Measurements from ENCODE around the gene FANCC.

FANCC gene

DNA sequence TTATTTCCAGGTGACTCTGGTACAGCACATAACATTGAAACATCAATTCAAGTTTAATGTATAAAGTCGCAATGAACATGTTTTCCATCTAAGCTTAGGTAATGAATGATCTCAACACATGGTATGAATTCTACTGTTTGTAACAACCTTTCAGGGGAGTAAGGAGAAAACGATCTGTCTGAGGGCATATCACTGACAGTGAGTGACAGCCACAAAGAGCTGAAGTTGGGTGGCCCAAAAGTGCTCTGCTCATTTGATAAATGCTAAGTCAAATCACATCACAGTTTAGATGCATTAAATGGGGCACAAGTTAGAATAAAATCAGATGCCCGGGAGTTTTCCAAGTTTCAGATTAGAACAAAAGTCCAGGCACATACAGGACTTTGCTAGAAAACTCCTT is 1.2 kb downstream of the FANCC start:
- H3K4me3 ChIP-seq (ENCODE audit: low read depth, low read length) = peak overlapping the region; percentile 82
- DNase-seq (ENCODE audit: low read depth, low spot score) = no peak
- TF ChIP-seq, protein P1, sequence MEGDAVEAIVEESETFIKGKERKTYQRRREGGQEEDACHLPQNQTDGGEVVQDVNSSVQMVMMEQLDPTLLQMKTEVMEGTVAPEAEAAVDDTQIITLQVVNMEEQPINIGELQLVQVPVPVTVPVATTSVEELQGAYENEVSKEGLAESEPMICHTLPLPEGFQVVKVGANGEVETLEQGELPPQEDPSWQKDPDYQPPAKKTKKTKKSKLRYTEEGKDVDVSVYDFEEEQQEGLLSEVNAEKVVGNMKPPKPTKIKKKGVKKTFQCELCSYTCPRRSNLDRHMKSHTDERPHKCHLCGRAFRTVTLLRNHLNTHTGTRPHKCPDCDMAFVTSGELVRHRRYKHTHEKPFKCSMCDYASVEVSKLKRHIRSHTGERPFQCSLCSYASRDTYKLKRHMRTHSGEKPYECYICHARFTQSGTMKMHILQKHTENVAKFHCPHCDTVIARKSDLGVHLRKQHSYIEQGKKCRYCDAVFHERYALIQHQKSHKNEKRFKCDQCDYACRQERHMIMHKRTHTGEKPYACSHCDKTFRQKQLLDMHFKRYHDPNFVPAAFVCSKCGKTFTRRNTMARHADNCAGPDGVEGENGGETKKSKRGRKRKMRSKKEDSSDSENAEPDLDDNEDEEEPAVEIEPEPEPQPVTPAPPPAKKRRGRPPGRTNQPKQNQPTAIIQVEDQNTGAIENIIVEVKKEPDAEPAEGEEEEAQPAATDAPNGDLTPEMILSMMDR (IDR thresholded peaks at IDR 0.05; ENCODE audit: low read depth, low read length) = no peak
- in situ Hi-C loops (cut with HindIII; ENCODE audit: low sequenced_read_pairs) = no loop called here

DNA sequence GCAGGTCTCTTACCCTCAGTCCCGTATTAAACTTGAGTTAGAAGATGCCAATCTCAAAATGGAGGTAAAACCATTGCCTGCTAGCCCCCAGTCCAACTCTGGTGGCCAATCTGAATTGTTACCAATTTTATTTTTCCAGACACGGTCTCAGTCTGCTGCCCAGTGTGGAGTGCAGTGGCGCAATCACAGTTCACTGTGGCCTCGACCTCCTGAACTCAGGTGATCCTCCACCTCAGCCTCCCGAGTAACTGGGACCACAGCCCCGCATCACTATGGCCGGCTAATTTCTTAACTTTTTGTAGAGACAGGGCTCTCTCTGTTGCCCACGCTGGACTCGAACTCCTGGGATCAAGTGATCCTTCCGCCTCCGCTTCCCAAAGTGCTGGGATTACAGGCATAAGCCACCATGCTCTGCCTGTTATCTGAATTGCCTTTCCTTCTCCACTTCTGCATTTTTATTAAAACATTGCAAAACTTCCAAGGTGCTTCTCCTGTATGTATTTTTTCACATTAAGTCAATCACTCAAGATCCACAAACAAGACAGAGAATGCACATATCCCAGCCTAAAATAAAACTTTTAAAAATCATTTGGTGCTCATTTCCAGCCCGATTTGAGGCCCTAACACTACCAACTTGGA is 2.3 kb downstream of the FANCC start:
- in situ Hi-C loops (cut with HindIII; ENCODE audit: low sequenced_read_pairs) = no loop called here
- no peak overlapping the region for H3K4me3 ChIP-seq (ENCODE audit: low read depth, low read length)
- TF ChIP-seq, protein P1 (IDR thresholded peaks at IDR 0.05; ENCODE audit: low read depth, low read length) = no peak
- no peak for DNase-seq (ENCODE audit: low read depth, low spot score)

DNA sequence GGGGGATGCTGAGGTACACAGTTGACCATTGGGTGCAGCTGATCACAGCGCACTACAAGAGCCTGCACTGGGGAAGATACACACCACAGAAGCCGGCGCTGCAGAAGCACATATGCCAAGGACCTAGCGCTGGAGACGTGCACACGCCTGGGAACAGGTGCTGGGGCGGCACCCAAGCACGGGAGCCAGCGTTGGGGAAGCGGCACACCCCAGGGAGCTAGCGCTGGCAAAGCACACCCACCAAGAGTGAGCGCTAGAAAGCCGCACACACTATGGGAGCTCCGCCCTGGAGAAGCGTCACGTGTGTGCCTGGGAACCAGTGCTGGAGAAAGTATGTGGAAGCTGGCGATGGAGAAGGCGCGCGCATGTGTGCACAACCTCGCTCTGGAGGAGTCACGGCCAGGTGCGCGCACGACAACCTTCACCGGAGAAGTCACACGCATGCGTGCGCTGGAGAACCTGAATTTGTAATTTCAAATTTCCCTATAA is 4.5 kb downstream of the FANCC start:
- TF ChIP-seq, protein P1 (IDR thresholded peaks at IDR 0.05; ENCODE audit: low read depth, low read length) = no peak
- in situ Hi-C loops (cut with HindIII; ENCODE audit: low sequenced_read_pairs) = no loop called here
- H3K4me3 ChIP-seq (ENCODE audit: low read depth, low read length) = peak overlapping the region; percentile 45
- DNase-seq (ENCODE audit: low read depth, low spot score) = peak; percentile 46

DNA sequence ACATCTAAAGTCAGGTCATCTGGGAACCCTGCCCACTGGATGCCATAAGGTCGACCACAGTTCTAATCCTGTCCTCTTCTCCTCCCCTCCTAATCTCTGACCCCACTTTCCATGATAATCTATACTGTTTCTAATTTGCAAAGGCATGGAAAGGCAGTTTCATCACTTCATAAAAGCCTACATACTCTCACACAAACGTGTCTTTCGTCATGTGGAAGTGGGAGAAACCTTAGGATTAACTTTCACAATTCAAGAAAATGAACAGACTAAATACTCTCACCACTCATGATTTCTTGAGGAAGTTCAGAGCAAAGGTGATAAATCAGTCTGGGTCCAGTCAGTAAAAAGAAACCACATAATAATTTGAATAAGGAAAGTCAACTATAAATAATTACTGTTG is 5.5 kb downstream of the FANCC start:
- in situ Hi-C loops (cut with HindIII; ENCODE audit: low sequenced_read_pairs) = no loop called here
- DNase-seq (ENCODE audit: low read depth, low spot score) = no peak
- TF ChIP-seq, protein P1 (IDR thresholded peaks at IDR 0.05; ENCODE audit: low read depth, low read length) = no peak
- no peak overlapping the region for H3K4me3 ChIP-seq (ENCODE audit: low read depth, low read length)

DNA sequence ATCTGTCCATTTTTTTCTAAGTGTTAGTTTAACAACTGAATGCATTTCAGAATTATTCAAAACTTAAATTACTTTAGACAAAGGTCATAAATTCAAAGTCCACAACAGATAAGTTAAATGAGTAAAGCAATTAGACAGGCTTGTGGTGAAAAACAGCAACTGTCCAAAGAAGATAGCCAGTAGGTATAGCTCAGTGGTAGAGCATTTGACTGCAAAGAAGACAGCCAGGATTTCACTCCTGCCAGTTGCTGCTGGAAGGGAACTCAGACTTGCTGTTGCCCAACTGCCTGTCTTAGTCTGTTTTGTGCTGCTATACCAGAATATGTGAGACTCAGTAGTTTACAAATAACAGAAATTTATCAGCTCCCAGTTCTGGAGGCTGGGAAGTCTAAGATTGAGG is 10.0 kb downstream of the FANCC start:
- TF ChIP-seq, protein P1 (IDR thresholded peaks at IDR 0.05; ENCODE audit: low read depth, low read length) = no peak
- DNase-seq (ENCODE audit: low read depth, low spot score) = no peak
- H3K4me3 ChIP-seq (ENCODE audit: low read depth, low read length) = no peak overlapping the region
- in situ Hi-C loops (cut with HindIII; ENCODE audit: low sequenced_read_pairs) = no loop called here

DNA sequence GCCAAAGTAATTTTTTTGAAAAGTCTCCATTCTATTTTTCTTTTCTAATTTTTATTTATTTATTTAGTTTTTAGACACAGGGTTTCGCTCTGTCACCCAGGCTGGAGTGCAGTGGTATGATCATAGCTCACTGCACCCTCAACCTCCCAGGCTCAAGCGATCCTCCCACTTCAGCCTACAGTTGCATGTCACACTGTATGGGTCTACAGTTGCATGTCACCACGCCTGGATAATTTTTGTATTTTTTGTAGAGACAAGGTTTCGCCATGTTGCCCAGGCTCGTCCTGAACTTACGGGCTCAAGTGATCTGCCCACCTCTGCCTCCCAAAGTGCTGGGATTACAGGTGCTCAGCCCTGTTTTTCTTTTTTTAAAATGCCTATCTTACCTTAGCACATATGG is 10.7 kb downstream of the FANCC start:
- in situ Hi-C loops (cut with HindIII; ENCODE audit: low sequenced_read_pairs) = no loop called here

More for the DNA sequence above, 10.7 kb downstream of the FANCC start:
- TF ChIP-seq, protein P1 (IDR thresholded peaks at IDR 0.05; ENCODE audit: low read depth, low read length) = no peak
- H3K4me3 ChIP-seq (ENCODE audit: low read depth, low read length) = no peak overlapping the region
- no peak for DNase-seq (ENCODE audit: low read depth, low spot score)

All from astrocyte of the spinal cord (primary cell).